CD4-positive, alpha-beta T cell (primary cell): ENCODE results near the gene IMMP1L. TPM values are rescaled to one million over a fixed set of nuclear protein-coding genes. Genes with fewer than 3 reads are reported as not detected.

Source experiments
- ATAC-seq: fragments of 200-7000 bp; cut with Tn5 transposase; one replicate; pipeline ENCODE4 v1.10.0; 2022; ENCODE audit warnings: mild to moderate bottlenecking; ENCODE audit not compliant: poor library complexity
- CTCF ChIA-PET: fragments of 350-600 bp; sonication (Branson Sonifier 250); formaldehyde crosslinking; loops from one replicate; lab custom pipeline; 2021; ENCODE audit warnings: antibody characterized with exemption, inconsistent platforms; lab: Charles Lee
- POLR2A ChIA-PET: fragments of 350-600 bp; sonication (Branson Sonifier 250); formaldehyde crosslinking; loops from one replicate; lab custom pipeline; 2021; ENCODE audit warnings: antibody characterized with exemption, inconsistent platforms; lab: Charles Lee
- DNase-seq, 14 experiments: peaks; one replicate each; pipeline ENCODE4 v3.0.0-alpha.2; 2013 to 2020; ENCODE audit warnings: mixed read lengths in 2 of 14
- H3K27ac ChIP-seq, 2 donors: one replicate each; pipeline versions ENCODE4 v1.5.1 to v1.7.0; 2013; ENCODE audit warnings: low read length in 2 of 2, low read depth in 1 of 2, mild to moderate bottlenecking in 1 of 2
- H3K27me3 ChIP-seq, 2 experiments: 1 replicate in 1 of 2; 2 replicates in 1 of 2; pipeline versions ENCODE4 v1.6.1 to v1.7.0; 2013; ENCODE audit warnings: low read length in 2 of 2, control low read depth in 1 of 2, mild to moderate bottlenecking in 1 of 2, moderate library complexity in 1 of 2; ENCODE audit not compliant: insufficient read depth in 2 of 2, control insufficient read depth in 1 of 2
- H3K36me3 ChIP-seq: one replicate; pipeline ENCODE4 v1.6.1; 2013; ENCODE audit warnings: low read length, control low read depth; ENCODE audit not compliant: insufficient read depth
- H3K4me1 ChIP-seq: one replicate; pipeline ENCODE4 v1.6.1; 2013; ENCODE audit warnings: low read length, control low read depth; ENCODE audit not compliant: insufficient read depth
- H3K4me3 ChIP-seq: one replicate; pipeline ENCODE4 v1.5.1; 2013; ENCODE audit warnings: mild to moderate bottlenecking, low read length, moderate library complexity
- H3K9me3 ChIP-seq, 2 experiments: 1 replicate in 1 of 2; 2 replicates in 1 of 2; pipeline versions ENCODE4 v1.6.1 to v1.7.0; 2013; ENCODE audit warnings: low read length in 2 of 2, mild to moderate bottlenecking in 2 of 2, control low read depth in 1 of 2, moderate library complexity in 1 of 2; ENCODE audit not compliant: control insufficient read depth in 1 of 2, insufficient read depth in 1 of 2
- H3K27ac Mint-ChIP-seq: one replicate; pipeline ENCODE4 v1.8.0; 2020; ENCODE audit warnings: mixed read lengths
- H3K27me3 Mint-ChIP-seq: one replicate; pipeline ENCODE4 v1.8.0; 2021; ENCODE audit warnings: mixed read lengths
- H3K36me3 Mint-ChIP-seq: one replicate; pipeline ENCODE4 v1.8.0; 2021; ENCODE audit warnings: low read depth, mixed read lengths
- H3K4me1 Mint-ChIP-seq: one replicate; pipeline ENCODE4 v1.8.0; 2021; ENCODE audit warnings: low read depth, mixed read lengths
- H3K4me3 Mint-ChIP-seq: one replicate; pipeline ENCODE4 v1.8.0; 2020; ENCODE audit warnings: mild to moderate bottlenecking, mixed read lengths
- H3K9me3 Mint-ChIP-seq: one replicate; pipeline ENCODE4 v1.8.0; 2020; ENCODE audit warnings: mixed read lengths
- CTCF ChIP-seq: fragments of 200-600 bp; IDR thresholded peaks from one replicate; pipeline ENCODE4 v1.8.0; 2022; ENCODE audit warnings: antibody characterized with exemption, mild to moderate bottlenecking
- intact Hi-C, 2 experiments: fragments of 100-400 bp; cut with DNase I in 1 of 2; cut with micrococcal nuclease in 1 of 2; formaldehyde crosslinking; loops; one replicate each; pipeline versions ENCODE4 v1.15.1 to v1.9.0; 2023 to 2025; cut with DNase I, micrococcal nuclease
- total RNA-seq, 174 experiments: library from RNA in 2 of 174; stranded (reverse) in 2 of 174; gene quantifications; one replicate each; pipeline ENCODE4 v1.2.3 and lab custom pipeline; 2021 to 2026

Gene IMMP1L
- total RNA-seq, 2 experiments from 2014 or later: 6.0 to 6.9 TPM

GRCh38 chr11:31419669-31420068, 89.8 kb downstream of the IMMP1L start:
- DNase-seq: no peak
- no peaks in the 10 kb centered on the region for H3K9me3 Mint-ChIP-seq
- no peak for TF ChIP-seq CTCF
- H3K4me3 ChIP-seq: no peak overlapping the region
- H3K27ac ChIP-seq: no peak overlapping the region
- no peak overlapping the region for H3K4me3 Mint-ChIP-seq
- no peaks in the 10 kb centered on the region for H3K27me3 ChIP-seq
- no peaks in the 10 kb centered on the region for H3K4me1 ChIP-seq
- H3K36me3 ChIP-seq: peaks cover 10% of the 10 kb centered on the region
- H3K9me3 ChIP-seq: no peaks in the 10 kb centered on the region
- H3K27ac Mint-ChIP-seq: no peak overlapping the region
- peaks cover 19% of the 10 kb centered on the region for H3K36me3 Mint-ChIP-seq
- POLR2A ChIA-PET: no interaction called here
- no peaks in the 10 kb centered on the region for H3K27me3 Mint-ChIP-seq
- intact Hi-C loops: no loop called here
- no peak for ATAC-seq
- CTCF ChIA-PET: no interaction called here
- H3K4me1 Mint-ChIP-seq: no peaks in the 10 kb centered on the region

- H3K9me3 Mint-ChIP-seq: no peaks in the 10 kb centered on the region
- H3K36me3 ChIP-seq: peaks cover 11% of the 10 kb centered on the region
- intact Hi-C loops: no loop called here
- no peaks in the 10 kb centered on the region for H3K4me1 Mint-ChIP-seq
- no peak for TF ChIP-seq CTCF
- H3K27me3 Mint-ChIP-seq: no peaks in the 10 kb centered on the region
- H3K9me3 ChIP-seq: no peaks in the 10 kb centered on the region
- H3K4me3 ChIP-seq: no peak overlapping the region
- CTCF ChIA-PET: no interaction called here
- H3K27ac Mint-ChIP-seq: no peak overlapping the region
- H3K27ac ChIP-seq: no peak overlapping the region
- ATAC-seq: no peak
- DNase-seq: no peak
- POLR2A ChIA-PET: no interaction called here
- no peak overlapping the region for H3K4me3 Mint-ChIP-seq
- H3K27me3 ChIP-seq: no peaks in the 10 kb centered on the region
- H3K4me1 ChIP-seq: no peaks in the 10 kb centered on the region
- peaks cover 23% of the 10 kb centered on the region for H3K36me3 Mint-ChIP-seq
These were observed 90.3 kb downstream of the IMMP1L start for GRCh38 chr11:31419138-31419537.

- POLR2A ChIA-PET: no interaction called here
- H3K27me3 Mint-ChIP-seq: no peaks in the 10 kb centered on the region
- intact Hi-C loops: no loop called here
- H3K4me3 ChIP-seq: no peak overlapping the region
- no peaks in the 10 kb centered on the region for H3K9me3 Mint-ChIP-seq
- H3K36me3 Mint-ChIP-seq: peaks cover 23% of the 10 kb centered on the region
- no peak overlapping the region for H3K4me3 Mint-ChIP-seq
- H3K27ac ChIP-seq: no peak overlapping the region
- CTCF ChIA-PET: no interaction called here
- no peaks in the 10 kb centered on the region for H3K4me1 ChIP-seq
- no peak overlapping the region for H3K27ac Mint-ChIP-seq
- peaks cover 11% of the 10 kb centered on the region for H3K36me3 ChIP-seq
- H3K4me1 Mint-ChIP-seq: no peaks in the 10 kb centered on the region
- DNase-seq (no peak), ATAC-seq (no peak)
- H3K9me3 ChIP-seq: no peaks in the 10 kb centered on the region
- H3K27me3 ChIP-seq: no peaks in the 10 kb centered on the region
- no peak for TF ChIP-seq CTCF
These were observed 91.6 kb downstream of the IMMP1L start for GRCh38 chr11:31417816-31418215.
